H54 (cell line): ENCODE data around the gene TRPM3.

Experiments used
- DNase-seq: peaks from one replicate; pipeline ENCODE4 v3.0.0; 2011; ENCODE audit warnings: low spot score, mixed read lengths; ENCODE audit not compliant: insufficient read length
- FAIRE-seq: peaks from 3 replicates; lab custom pipeline; 2011; peaks lifted over from hg19 to GRCh38; lab: Jason Lieb, UNC
- POLR2A ChIP-seq: IDR thresholded peaks from 2 replicates; pipeline ENCODE4 v1.6.1; 2011; ENCODE audit warnings: low read depth, mild to moderate bottlenecking, low read length

Gene TRPM3

GRCh38 chr9:70597886-70598285, 523.5 kb downstream of the TRPM3 start:
- DNase-seq = no peak
- no peak for TF ChIP-seq POLR2A
- FAIRE-seq = no peak

- DNase-seq = no peak
- FAIRE-seq = no peak
- TF ChIP-seq POLR2A = no peak
These were observed 526.2 kb downstream of the TRPM3 start for GRCh38 chr9:70595211-70595610.

GRCh38 chr9:70594386-70594944, 527.0 kb downstream of the TRPM3 start:
- FAIRE-seq = no peak
- no peak for TF ChIP-seq POLR2A
- DNase-seq = no peak

GRCh38 chr9:70593241-70593640, 528.2 kb downstream of the TRPM3 start:
- DNase-seq (no peak), FAIRE-seq (no peak)
- no peak for TF ChIP-seq POLR2A

- DNase-seq = no peak
- no peak for FAIRE-seq
- no peak for TF ChIP-seq POLR2A
These were observed 531.1 kb downstream of the TRPM3 start for GRCh38 chr9:70590315-70590677.

GRCh38 chr9:70589571-70590314, 531.7 kb downstream of the TRPM3 start:
- FAIRE-seq (no peak), DNase-seq (no peak)
- no peak for TF ChIP-seq POLR2A

GRCh38 chr9:70588999-70589398, 532.4 kb downstream of the TRPM3 start:
- DNase-seq (no peak), FAIRE-seq (no peak)
- no peak for TF ChIP-seq POLR2A

GRCh38 chr9:70588381-70588780, 533.0 kb downstream of the TRPM3 start:
- no peak for DNase-seq
- TF ChIP-seq POLR2A = no peak
- no peak for FAIRE-seq

- FAIRE-seq = no peak
- TF ChIP-seq POLR2A = no peak
- DNase-seq = no peak
These were observed 534.2 kb downstream of the TRPM3 start for GRCh38 chr9:70587201-70587600.

- no peak for FAIRE-seq
- no peak for DNase-seq
These were observed 534.9 kb downstream of the TRPM3 start for GRCh38 chr9:70586476-70586875.

GRCh38 chr9:70581955-70582350, 539.5 kb downstream of the TRPM3 start:
- DNase-seq = no peak
- FAIRE-seq = no peak
- TF ChIP-seq POLR2A = no peak

More at GRCh38 chr9:70586476-70586875, 534.9 kb downstream of the TRPM3 start:
- TF ChIP-seq POLR2A = no peak

GRCh38 chr9:70581214-70581954, 540.0 kb downstream of the TRPM3 start:
- FAIRE-seq (no peak), DNase-seq (no peak)
- no peak for TF ChIP-seq POLR2A

GRCh38 chr9:70580606-70581195, 540.7 kb downstream of the TRPM3 start:
- FAIRE-seq (no peak), DNase-seq (no peak)
- no peak for TF ChIP-seq POLR2A

- DNase-seq (no peak), FAIRE-seq (no peak)
- TF ChIP-seq POLR2A = no peak
These were observed 541.7 kb downstream of the TRPM3 start for GRCh38 chr9:70579686-70580085.

- DNase-seq (no peak), FAIRE-seq (no peak)
- no peak for TF ChIP-seq POLR2A
These were observed 542.7 kb downstream of the TRPM3 start for GRCh38 chr9:70578720-70579119.
